Transverse colon (tissue), 4 donors: ENCODE data around the gene ZNF280B. TPM values are rescaled to one million over a fixed set of nuclear protein-coding genes. Genes with fewer than 3 reads are reported as not detected.

Source experiments
- DNase-seq: peaks from one replicate; pipeline ENCODE4 v3.0.0-alpha.2; 2019
- H3K27ac ChIP-seq, 4 donors: fragments of 200-600 bp; sonication (generic); 2 replicates each; pipeline ENCODE4 v1.5.1; 2016 to 2018; ENCODE audit warnings: inconsistent platforms in 4 of 4
- H3K27me3 ChIP-seq: fragments of 200-600 bp; sonication (generic); 2 replicates; pipeline ENCODE4 v1.5.1; 2017; ENCODE audit warnings: inconsistent platforms
- H3K36me3 ChIP-seq, 4 donors: fragments of 200-600 bp; sonication (generic); 2 replicates each; pipeline ENCODE4 v1.5.1; 2017 to 2019; ENCODE audit warnings: inconsistent platforms in 4 of 4
- H3K4me1 ChIP-seq, 4 donors: fragments of 200-600 bp; sonication (generic); 2 replicates each; pipeline ENCODE4 v1.5.1; 2017 to 2020; ENCODE audit warnings: inconsistent platforms in 4 of 4
- H3K4me3 ChIP-seq, 4 donors: fragments of 200-600 bp; sonication (generic); 1 replicate in 1 of 4; 2 replicates in 3 of 4; pipeline versions ENCODE4 v1.5.1 to v1.6.1; 2017 to 2019; ENCODE audit warnings: inconsistent platforms in 4 of 4
- H3K9me3 ChIP-seq, 2 donors: fragments of 200-600 bp; sonication (generic); 2 replicates each; pipeline ENCODE4 v1.5.1; 2017 to 2019; ENCODE audit warnings: inconsistent platforms in 2 of 2
- CTCF ChIP-seq, 5 experiments: fragments of 200-600 bp in 3 of 5; fragments of 450-650 bp in 2 of 5; sonication (generic) in 3 of 5; IDR thresholded peaks; 1 replicate in 2 of 5; 2 replicates in 3 of 5; pipeline ENCODE4 v1.5.1; 2016 to 2017; ENCODE audit warnings: antibody characterized with exemption in 5 of 5, inconsistent platforms in 3 of 5, mild to moderate bottlenecking in 2 of 5, moderate library complexity in 1 of 5
- EP300 ChIP-seq: sonication (generic); formaldehyde crosslinking; IDR thresholded peaks from one replicate; pipeline ENCODE4 v1.6.1; 2017; ENCODE audit warnings: antibody characterized with exemption, low read depth
- POLR2A ChIP-seq: fragments of 450-650 bp; IDR thresholded peaks from one replicate; pipeline ENCODE4 v1.6.1; 2016; ENCODE audit warnings: antibody characterized with exemption, mild to moderate bottlenecking, moderate library complexity
- POLR2AphosphoS5 ChIP-seq, 3 donors: sonication (generic); formaldehyde crosslinking; IDR thresholded peaks; one replicate each; pipeline ENCODE4 v1.6.1; 2016; ENCODE audit warnings: antibody characterized with exemption in 3 of 3
- WGBS, 2 donors: methylation state at CpG; one replicate each; pipeline ENCODE4 v1.1.5; 2018; ENCODE audit warnings: low coverage in 1 of 2; 5-methylcytosine and 5-hydroxymethylcytosine counted together
- in situ Hi-C, 4 donors: fragments of 200-750 bp; cut with MboI; loops; one replicate each; pipeline versions ENCODE4 v1.15.0 to v1.15.1; 2017; ENCODE audit warnings: low sequenced_read_pairs in 3 of 4, low pct_ligation_motif_present in 1 of 4, low pct_unique_long_range_greater_than_20kb in 1 of 4
- intact Hi-C: fragments of 100-400 bp; cut with DNase I; formaldehyde crosslinking; loops from one replicate; pipeline ENCODE4 v1.15.1; 2023; ENCODE audit warnings: low total_unique reads
- total RNA-seq, 4 donors: library from RNA; depleted of rRNA; stranded (reverse); fragments of >200 nt; gene quantifications; one replicate each; pipeline ENCODE4 v1.1.0, GENCODE V29; 2016

ZNF280B gene
- total RNA-seq, 4 donors from 2014 or later: 0.41 to 0.79 (median 0.60) TPM; not detected in 1

GRCh38 chr22:22467112-22467511 lies 41.4 kb downstream of the ZNF280B start:
- 85 to 100% methylated on average over 1 of the region's 1 CpG for whole genome bisulfite sequencing, 2 donors
- H3K27me3 ChIP-seq: peaks cover 27% of the 10 kb centered on the region
- no peak overlapping the region for H3K4me3 ChIP-seq
- no peaks in the 10 kb centered on the region for H3K36me3 ChIP-seq
- no peak overlapping the region for H3K27ac ChIP-seq
- intact Hi-C loops: no loop called here
- peaks cover 0 to 3% (median 0%) of the 10 kb centered on the region in 4 donors for H3K4me1 ChIP-seq
- no peak for DNase-seq
- no peak for TF ChIP-seq EP300
- no peak for TF ChIP-seq POLR2AphosphoS5 (IDR thresholded peaks at IDR 0.05)
- no peak for TF ChIP-seq POLR2A
- TF ChIP-seq CTCF (IDR thresholded peaks at IDR 0.05): no peak
- in situ Hi-C loops: loop anchor here in 1 of 4 donors (25.0 kb wide), 1 partner anchor 120 kb away; no protein-coding TSS in a partner anchor
- no peaks in the 10 kb centered on the region for H3K9me3 ChIP-seq

- 67 to 71% methylated on average over 1 of the region's 1 CpG for WGBS, 2 donors
- Histone ChIP-seq H3K9me3 (no peaks in the 10 kb centered on the region), H3K27me3 (peaks cover 36% of the 10 kb centered on the region), H3K4me1 (peaks cover 0 to 3% (median 0%) of the 10 kb centered on the region in 4 donors), H3K4me3 (no peak overlapping the region), H3K27ac (no peak overlapping the region), H3K36me3 (no peaks in the 10 kb centered on the region)
- in situ Hi-C loops: loop anchor here in 1 of 4 donors (25.0 kb wide), 1 partner anchor 122 kb away; no protein-coding TSS in a partner anchor
- intact Hi-C loops: no loop called here
- TF ChIP-seq CTCF (IDR thresholded peaks at IDR 0.05) (no peak), POLR2AphosphoS5 (IDR thresholded peaks at IDR 0.05) (no peak), EP300 (no peak), POLR2A (no peak)
- DNase-seq: no peak
These were observed 42.8 kb downstream of the ZNF280B start for GRCh38 chr22:22465782-22466181.

GRCh38 chr22:22465094-22465602 lies 43.4 kb downstream of the ZNF280B start:
- Histone ChIP-seq H3K27ac (no peak overlapping the region), H3K9me3 (peaks cover 4 to 5% of the 10 kb centered on the region in 2 donors), H3K27me3 (peaks cover 36% of the 10 kb centered on the region), H3K4me1 (peaks cover 0 to 3% (median 0%) of the 10 kb centered on the region in 4 donors), H3K36me3 (no peaks in the 10 kb centered on the region), H3K4me3 (no peak overlapping the region)
- TF ChIP-seq POLR2AphosphoS5 (IDR thresholded peaks at IDR 0.05) (no peak), POLR2A (no peak), CTCF (IDR thresholded peaks at IDR 0.05) (no peak)
- WGBS, 2 donors: 67 to 69% methylated on average over 5 to 7 of the region's 7 CpGs
- no peak for DNase-seq
- intact Hi-C loops: no loop called here
- in situ Hi-C loops: loop anchor here in 1 of 4 donors (25.0 kb wide), 1 partner anchor 122 kb away; no protein-coding TSS in a partner anchor

GRCh38 chr22:22464541-22465054 lies 43.9 kb downstream of the ZNF280B start:
- Histone ChIP-seq H3K27me3 (peaks cover 36% of the 10 kb centered on the region), H3K4me3 (no peak overlapping the region), H3K36me3 (no peaks in the 10 kb centered on the region), H3K27ac (no peak overlapping the region), H3K9me3 (peaks cover 8 to 10% of the 10 kb centered on the region in 2 donors), H3K4me1 (peaks cover 0 to 3% (median 0%) of the 10 kb centered on the region in 4 donors)
- intact Hi-C loops: no loop called here
- DNase-seq: no peak
- TF ChIP-seq EP300 (no peak), CTCF (IDR thresholded peaks at IDR 0.05) (no peak), POLR2A (no peak), POLR2AphosphoS5 (IDR thresholded peaks at IDR 0.05) (no peak)
- in situ Hi-C loops: loop anchor here in 1 of 4 donors (25.0 kb wide), 1 partner anchor 123 kb away; no protein-coding TSS in a partner anchor
- WGBS, 2 donors: 84 to 87% methylated on average over 9 to 11 of the region's 11 CpGs
